Measurements from ENCODE around the gene QDPR.
A peak's percentile ranks its signal among the peaks of the same experiment; 100 is the strongest.

Gene QDPR

DNA sequence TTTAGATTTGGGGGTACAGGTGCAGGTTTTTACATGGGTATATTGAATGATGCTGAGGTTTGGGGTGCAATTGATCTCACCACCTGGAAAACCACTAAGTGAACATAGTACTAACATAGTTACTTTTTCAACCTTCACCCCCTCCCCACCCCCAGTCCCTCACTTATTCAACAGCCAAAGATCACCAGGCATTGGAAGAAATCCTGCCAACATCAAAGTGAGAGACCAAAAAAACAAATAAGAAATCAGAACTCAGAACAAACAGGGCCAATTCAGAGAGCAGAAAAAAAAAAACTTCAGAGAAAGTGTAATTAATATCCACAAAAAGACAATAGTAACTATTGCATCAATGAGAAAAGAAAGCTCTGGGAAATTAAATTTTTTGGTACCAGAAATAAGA, 44.6 kb upstream of the QDPR start:
- DNase-seq (ENCODE audit: low read depth), result no peak
- TF ChIP-seq, protein P1, sequence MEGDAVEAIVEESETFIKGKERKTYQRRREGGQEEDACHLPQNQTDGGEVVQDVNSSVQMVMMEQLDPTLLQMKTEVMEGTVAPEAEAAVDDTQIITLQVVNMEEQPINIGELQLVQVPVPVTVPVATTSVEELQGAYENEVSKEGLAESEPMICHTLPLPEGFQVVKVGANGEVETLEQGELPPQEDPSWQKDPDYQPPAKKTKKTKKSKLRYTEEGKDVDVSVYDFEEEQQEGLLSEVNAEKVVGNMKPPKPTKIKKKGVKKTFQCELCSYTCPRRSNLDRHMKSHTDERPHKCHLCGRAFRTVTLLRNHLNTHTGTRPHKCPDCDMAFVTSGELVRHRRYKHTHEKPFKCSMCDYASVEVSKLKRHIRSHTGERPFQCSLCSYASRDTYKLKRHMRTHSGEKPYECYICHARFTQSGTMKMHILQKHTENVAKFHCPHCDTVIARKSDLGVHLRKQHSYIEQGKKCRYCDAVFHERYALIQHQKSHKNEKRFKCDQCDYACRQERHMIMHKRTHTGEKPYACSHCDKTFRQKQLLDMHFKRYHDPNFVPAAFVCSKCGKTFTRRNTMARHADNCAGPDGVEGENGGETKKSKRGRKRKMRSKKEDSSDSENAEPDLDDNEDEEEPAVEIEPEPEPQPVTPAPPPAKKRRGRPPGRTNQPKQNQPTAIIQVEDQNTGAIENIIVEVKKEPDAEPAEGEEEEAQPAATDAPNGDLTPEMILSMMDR (conservative IDR thresholded peaks at IDR 0.05; ENCODE audit: low read length), result no peak
- no peak overlapping the region for H3K4me3 ChIP-seq (ENCODE audit: low read length)

DNA sequence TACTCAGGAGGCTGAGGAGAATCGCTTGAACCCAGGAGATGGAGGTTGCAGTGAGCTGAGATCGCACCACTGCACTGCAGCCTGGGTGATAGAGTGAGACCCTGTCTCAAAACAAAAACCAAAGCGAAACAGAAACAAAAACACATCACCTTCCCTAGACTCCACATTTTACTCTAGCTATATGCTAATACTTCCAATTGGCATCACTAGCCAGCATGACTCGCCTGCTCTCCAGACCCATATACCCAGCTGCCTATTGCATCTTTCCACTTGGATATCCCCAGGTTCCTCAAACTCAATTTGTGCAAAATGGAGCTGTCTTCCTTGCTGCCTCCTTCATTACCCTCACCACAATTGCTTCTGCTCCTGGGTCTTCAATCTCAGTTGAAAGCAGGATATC, 42.7 kb upstream of the QDPR start:
- H3K4me3 ChIP-seq (ENCODE audit: low read length), result no peak overlapping the region
- DNase-seq (ENCODE audit: low read depth), result no peak
- TF ChIP-seq, protein P1 (conservative IDR thresholded peaks at IDR 0.05; ENCODE audit: low read length), result no peak

DNA sequence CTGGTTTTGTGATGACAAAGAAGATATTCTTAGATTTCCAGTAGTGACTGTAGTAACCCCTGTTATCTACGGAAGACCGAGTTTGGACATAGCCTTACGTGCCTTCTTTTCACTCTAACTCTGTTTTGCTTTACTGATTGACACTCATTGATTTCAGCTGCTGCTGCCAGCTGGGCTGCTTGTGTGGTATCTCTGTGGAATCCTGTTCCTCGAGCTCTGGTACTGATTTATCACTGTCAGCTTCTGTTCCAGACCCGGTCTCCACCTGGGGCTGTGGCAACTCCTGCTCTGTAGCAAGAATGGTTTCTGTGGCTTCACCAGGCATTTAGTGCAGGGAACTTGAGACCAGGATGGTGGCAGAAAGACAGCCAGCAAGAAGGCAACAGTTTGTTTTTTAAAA, 40.5 kb upstream of the QDPR start:
- TF ChIP-seq, protein P1 (conservative IDR thresholded peaks at IDR 0.05; ENCODE audit: low read length), result no peak
- no peak overlapping the region for H3K4me3 ChIP-seq (ENCODE audit: low read length)
- DNase-seq (ENCODE audit: low read depth), result peak; percentile 10

DNA sequence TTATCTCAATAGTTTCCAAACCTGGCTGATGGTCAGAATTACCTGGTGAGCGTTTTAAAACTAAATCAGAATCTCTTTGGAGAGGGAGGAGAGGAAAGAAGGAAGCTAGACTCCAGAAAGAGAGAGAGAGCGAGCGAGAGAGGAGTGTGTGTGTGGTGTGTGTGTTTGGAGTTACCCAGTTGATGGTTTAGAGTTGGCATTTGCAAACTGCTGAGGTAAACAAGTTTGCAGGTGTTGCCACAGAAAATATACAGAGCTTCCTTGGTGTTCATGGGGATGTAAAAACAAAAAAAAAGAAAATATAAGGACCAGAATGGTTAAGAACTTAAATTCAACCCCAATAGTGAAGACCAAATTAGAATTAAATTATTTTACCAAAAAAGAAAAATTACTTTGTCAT, 38.7 kb upstream of the QDPR start:
- H3K4me3 ChIP-seq (ENCODE audit: low read length), result no peak overlapping the region
- TF ChIP-seq, protein P1 (conservative IDR thresholded peaks at IDR 0.05; ENCODE audit: low read length), result no peak
- DNase-seq (ENCODE audit: low read depth), result no peak

DNA sequence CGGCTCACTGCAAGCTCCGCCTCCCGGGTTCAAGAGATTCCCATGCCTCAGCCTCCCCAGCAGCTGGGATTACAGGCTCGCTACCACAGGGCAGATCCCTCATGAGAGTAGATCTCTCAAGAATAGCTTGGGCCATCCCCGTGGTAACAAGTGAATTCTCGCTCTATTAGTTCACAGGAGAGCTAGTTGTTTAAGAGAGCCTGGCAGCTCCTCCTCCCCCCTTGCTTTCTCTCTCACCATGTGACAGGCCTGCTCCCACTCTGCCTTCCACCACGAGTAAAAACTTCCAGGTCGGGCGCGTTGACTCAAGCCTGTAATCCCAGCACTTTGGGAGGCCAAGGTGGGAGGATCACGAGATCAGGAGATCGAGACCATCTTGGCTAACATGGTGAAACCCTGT, 34.8 kb upstream of the QDPR start:
- H3K4me3 ChIP-seq (ENCODE audit: low read length), result no peak overlapping the region
- DNase-seq (ENCODE audit: low read depth), result no peak
- TF ChIP-seq, protein P1 (conservative IDR thresholded peaks at IDR 0.05; ENCODE audit: low read length), result no peak

DNA sequence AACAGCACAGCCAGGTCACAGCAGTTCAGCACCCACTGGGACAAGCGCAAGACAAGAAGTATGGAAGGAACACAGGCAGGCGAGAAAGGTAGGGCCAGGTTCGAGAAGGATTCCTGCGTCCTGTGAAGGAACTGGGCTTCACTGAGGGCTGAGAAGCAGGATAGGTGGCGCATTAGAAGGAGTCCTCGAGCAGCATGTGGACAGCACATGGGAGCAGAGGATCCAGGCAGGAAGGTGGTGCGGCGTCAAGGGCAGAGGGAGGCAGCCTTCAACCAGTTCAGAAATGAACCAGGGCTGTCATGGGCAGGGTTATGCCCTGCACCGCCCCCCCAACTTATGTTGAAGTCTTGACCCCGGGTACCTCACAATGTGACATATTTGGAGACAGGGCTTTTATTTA, 34.3 kb upstream of the QDPR start:
- TF ChIP-seq, protein P1 (conservative IDR thresholded peaks at IDR 0.05; ENCODE audit: low read length), result no peak
- no peak overlapping the region for H3K4me3 ChIP-seq (ENCODE audit: low read length)
- DNase-seq (ENCODE audit: low read depth), result no peak

DNA sequence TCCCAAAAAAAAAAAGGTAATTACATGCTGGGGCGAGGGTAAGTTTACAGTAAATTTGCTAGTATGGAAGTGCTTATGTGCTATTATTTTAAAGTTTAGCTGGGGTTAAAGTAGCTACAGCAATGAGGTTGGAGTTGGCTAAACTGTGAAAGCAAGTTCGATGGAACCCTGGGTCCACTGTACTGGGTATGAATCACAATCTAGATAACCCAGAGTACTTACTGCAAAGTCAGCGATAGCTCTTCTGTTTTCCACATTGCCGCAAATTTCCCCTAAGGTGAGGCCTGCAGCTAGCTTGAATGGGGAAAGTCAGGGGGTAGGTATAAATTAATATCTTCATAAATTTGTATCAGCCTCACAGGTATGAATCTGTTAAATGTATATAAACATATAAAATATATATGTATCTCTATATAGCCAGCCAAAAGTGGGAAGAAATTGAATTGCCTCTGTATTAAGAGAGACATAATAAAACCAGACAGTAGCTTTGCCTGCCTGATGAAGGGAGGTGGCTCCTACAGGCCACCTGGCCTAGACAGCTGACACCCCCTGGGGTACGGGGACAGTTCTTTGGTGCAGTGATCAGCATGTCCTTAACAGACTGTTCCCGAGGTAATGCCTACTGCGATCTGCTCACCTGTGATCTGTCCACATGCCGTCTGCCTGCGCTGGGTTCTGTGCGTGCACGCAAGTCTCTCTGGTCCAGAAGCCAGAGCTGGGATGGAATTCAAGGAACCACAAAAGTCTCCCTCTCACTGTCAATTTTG, 33.7 kb upstream of the QDPR start:
- TF ChIP-seq, protein P1 (conservative IDR thresholded peaks at IDR 0.05; ENCODE audit: low read length), result no peak
- no peak overlapping the region for H3K4me3 ChIP-seq (ENCODE audit: low read length)
- DNase-seq (ENCODE audit: low read depth), result no peak
